Measurements from ENCODE around the gene LCMT1. TPM values are rescaled to one million over a fixed set of nuclear protein-coding genes. Genes with fewer than 3 reads are reported as not detected.

The LCMT1 gene
- total and polyA plus RNA-seq, 3 donors from 2014 or later: 89.0 to 101 (median 89.1) TPM

DNA sequence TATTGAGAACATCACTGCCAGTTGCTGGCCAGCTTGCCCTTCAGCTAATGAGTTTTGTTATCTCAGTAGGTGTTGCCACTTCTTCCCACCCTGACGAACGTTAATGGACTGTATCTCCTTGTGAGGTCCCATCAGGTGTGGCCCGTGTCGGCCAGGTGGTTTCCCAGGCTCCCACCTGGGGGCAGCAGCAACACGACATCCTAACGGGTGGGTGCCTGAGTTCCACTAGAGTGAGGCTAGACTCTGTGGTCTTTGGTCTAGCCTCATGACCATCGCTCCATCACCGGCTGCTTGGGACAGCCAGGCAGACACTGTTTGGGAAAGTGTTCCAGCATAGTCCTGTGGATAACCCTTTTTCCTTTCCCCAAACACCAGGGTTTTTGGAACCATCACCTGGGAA is 45.6 kb upstream of the LCMT1 start:
- H3K36me3 ChIP-seq (ENCODE audit: low read depth, missing control alignments): no peaks in the 10 kb centered on the region
- H3K27ac ChIP-seq: peak overlapping the region; percentile 83 to 91
- 59 to 84% methylated on average over 8 of the region's 8 CpGs for WGBS, 2 donors
- peak overlapping the region in 1 of 2 donors; percentile 70 for H3K4me3 ChIP-seq
- DNase-seq: peak; percentile 51
- intact Hi-C loops (cut with DNase I; ENCODE audit: low total_unique reads): loop anchor here (10.0 kb wide), 2 partner anchors 49 to 159 kb away; partner anchors contain the start of gene LCMT1
- no peak for TF ChIP-seq CTCF (IDR thresholded peaks at IDR 0.05)
- TF ChIP-seq POLR2A (IDR thresholded peaks at IDR 0.05): no peak
- H3K9me3 ChIP-seq: no peaks in the 10 kb centered on the region
- H3K27me3 ChIP-seq: no peaks in the 10 kb centered on the region
- H3K4me1 ChIP-seq: peaks cover 34% of the 10 kb centered on the region

DNA sequence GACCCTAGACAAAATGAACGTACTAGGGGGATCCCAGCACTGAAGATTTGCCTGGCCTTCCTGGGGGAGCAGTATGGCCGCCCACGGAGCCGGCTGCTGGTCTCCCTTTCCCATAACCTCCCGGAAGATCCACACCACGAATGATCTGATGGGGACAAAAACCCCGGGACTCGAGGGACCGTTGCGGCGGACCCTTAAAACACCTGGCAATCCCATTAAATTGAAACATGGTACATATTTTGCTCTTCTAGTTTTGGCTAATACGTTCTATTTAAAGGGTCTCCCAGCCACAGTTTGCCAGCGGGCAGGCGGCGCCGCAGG is 45.2 kb upstream of the LCMT1 start:
- H3K9me3 ChIP-seq: no peaks in the 10 kb centered on the region
- H3K27me3 ChIP-seq: no peaks in the 10 kb centered on the region
- intact Hi-C loops (cut with DNase I; ENCODE audit: low total_unique reads): loop anchor here (10.0 kb wide), 2 partner anchors 48 to 158 kb away; partner anchors contain the start of gene LCMT1
- H3K4me1 ChIP-seq: peaks cover 34% of the 10 kb centered on the region
- peak overlapping the region; percentile 66 to 70 for H3K4me3 ChIP-seq
- 15 to 20% methylated on average over 14 to 16 of the region's 16 CpGs for WGBS, 2 donors
- no peak for DNase-seq
- H3K27ac ChIP-seq: peak overlapping the region; percentile 83 to 91
- no peak for TF ChIP-seq POLR2A (IDR thresholded peaks at IDR 0.05)
- TF ChIP-seq CTCF (IDR thresholded peaks at IDR 0.05): no peak
- H3K36me3 ChIP-seq (ENCODE audit: low read depth, missing control alignments): no peaks in the 10 kb centered on the region

DNA sequence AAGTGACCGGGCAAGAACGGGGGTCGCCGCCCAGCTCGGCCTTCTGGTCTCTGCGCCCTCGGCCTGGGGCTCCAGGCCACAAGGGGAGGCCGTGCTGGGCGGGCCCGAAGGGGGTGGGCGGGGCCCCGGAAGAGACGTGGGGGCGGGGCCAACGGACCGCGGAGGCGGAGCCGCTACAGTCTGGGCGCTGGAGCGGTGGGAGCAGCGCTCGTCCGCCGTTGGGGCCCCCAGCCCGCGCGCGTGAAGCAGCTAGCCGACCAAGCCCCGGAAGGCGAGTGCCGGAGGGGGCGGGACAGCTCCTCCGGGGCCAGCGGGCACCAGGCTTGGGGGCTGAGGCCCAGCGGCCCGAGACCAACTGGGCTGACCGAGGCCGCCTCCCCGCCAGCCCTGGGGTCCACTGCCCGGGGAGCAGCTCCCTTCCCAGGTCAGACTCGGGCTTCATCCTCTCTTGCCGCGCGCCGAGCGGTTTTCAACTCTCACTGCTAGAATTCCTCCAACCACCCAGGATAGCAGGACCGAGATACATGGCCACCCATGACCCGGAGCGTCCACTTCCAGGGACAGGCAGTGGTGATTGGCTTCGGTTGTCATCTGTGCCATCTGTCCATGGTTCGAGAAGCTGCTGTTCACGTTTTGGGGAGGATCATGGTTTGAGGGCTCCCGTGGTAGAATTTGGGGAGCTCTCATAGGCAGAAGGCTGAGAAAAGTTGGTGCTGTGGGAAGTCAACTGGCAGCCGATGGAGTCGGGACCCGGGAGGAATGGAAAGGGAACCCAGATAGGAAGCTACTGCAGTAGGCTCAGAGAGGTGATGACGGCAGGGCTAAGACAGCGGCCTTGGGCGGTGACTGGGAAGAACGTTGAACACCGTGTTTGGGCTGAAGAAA is 44.6 kb upstream of the LCMT1 start:
- Histone ChIP-seq H3K36me3 (ENCODE audit: low read depth, missing control alignments) (no peaks in the 10 kb centered on the region), H3K4me1 (peaks cover 34% of the 10 kb centered on the region), H3K27me3 (no peaks in the 10 kb centered on the region), H3K27ac (peak overlapping the region; percentile 83 to 91), H3K4me3 (peak overlapping the region; percentile 66 to 70), H3K9me3 (no peaks in the 10 kb centered on the region)
- WGBS, 2 donors: 1% methylated on average over 42 to 63 of the region's 63 CpGs
- DNase-seq: peak; percentile 92
- no peak for TF ChIP-seq CTCF (IDR thresholded peaks at IDR 0.05)
- peak; percentile 76 for TF ChIP-seq POLR2A (IDR thresholded peaks at IDR 0.05)
- intact Hi-C loops (cut with DNase I; ENCODE audit: low total_unique reads): loop anchor here (10.0 kb wide), 2 partner anchors 48 to 158 kb away; partner anchors contain the start of gene LCMT1

DNA sequence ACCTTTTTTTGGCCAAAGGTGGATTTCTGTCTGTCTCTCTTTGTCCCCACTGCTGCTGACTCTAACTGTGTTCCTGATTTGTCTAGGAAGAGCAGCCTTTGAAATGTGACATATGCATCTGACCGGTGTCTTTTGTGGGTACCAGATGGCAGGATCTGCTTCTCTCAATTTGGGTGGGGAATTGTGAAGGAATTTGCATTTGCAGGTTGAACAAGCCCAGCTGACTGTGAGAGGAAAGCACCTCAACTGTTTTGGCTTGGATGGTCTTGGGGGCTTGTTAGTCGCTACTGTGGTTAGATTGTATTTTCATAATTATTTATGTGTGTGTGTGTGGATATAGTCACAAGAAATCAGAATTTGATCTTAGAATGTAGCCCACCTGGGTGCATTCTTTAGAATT is 37.7 kb upstream of the LCMT1 start:
- H3K9me3 ChIP-seq: no peaks in the 10 kb centered on the region

More for the DNA sequence above, 37.7 kb upstream of the LCMT1 start:
- Histone ChIP-seq H3K27ac (no peak overlapping the region), H3K36me3 (ENCODE audit: low read depth, missing control alignments) (no peaks in the 10 kb centered on the region), H3K4me3 (no peak overlapping the region), H3K4me1 (no peaks in the 10 kb centered on the region), H3K27me3 (no peaks in the 10 kb centered on the region)
- no peak for DNase-seq
- no peak for TF ChIP-seq CTCF (IDR thresholded peaks at IDR 0.05)
- TF ChIP-seq POLR2A (IDR thresholded peaks at IDR 0.05): no peak
- intact Hi-C loops (cut with DNase I; ENCODE audit: low total_unique reads): no loop called here
- 89 to 96% methylated on average over 2 of the region's 2 CpGs for WGBS, 2 donors

All from testis (tissue), 3 donors.